ENCODE measurements around the gene LAMA2.

The LAMA2 gene

GRCh38 chr6:129492260-129492659 is 609.3 kb downstream of the LAMA2 start:
- DNase-seq (ENCODE audit: low read depth) = no peak

DNA sequence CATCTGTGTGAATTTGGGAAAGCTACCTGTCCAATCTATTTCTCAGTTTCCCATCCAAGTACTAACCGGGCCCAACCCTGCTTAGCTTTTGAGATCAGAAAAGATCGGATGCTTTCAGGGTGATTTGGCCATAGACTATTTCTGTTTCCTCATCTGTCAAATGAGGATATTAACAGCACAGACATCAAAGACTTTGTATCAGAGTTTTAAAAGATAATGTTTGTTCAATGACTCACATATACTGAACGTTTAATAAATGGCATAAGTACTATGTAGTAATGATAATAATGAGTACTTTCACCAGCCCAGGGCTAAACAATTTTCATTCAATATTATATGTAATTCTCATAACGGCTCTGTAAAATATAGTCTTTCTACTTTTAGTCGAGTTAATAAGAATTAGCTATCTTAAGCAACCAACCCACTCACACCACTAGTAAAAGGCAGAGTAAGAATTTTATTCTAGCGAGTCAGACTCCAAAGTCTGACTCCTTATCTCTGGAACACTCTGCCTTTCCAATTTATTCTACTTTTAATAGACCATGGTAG is 610.5 kb downstream of the LAMA2 start:
- no peak for DNase-seq (ENCODE audit: low read depth)

DNA sequence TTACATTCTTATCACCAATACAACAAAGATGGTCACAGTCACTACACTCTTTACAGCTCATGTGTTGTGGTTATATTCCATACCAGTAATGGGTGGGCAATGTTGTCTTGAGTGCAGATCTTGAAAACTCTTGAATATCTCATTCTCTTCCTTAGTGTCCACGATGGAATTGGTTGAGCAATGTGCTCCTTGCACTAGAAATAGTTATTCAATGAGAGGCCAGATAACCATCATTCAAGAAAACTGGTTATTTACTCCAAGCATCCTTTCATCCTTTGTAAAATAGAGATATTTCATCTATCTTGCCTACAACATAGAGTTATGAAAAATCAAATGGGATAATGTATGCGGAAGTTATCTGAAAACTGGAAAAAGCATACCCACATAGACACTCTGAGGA is 611.2 kb downstream of the LAMA2 start:
- DNase-seq (ENCODE audit: low read depth) = no peak

- DNase-seq (ENCODE audit: low read depth) = no peak
Measured at GRCh38 chr6:129494586-129494985, 611.6 kb downstream of the LAMA2 start.

- DNase-seq (ENCODE audit: low read depth) = no peak
Measured at GRCh38 chr6:129495652-129496051, 612.7 kb downstream of the LAMA2 start.

DNA sequence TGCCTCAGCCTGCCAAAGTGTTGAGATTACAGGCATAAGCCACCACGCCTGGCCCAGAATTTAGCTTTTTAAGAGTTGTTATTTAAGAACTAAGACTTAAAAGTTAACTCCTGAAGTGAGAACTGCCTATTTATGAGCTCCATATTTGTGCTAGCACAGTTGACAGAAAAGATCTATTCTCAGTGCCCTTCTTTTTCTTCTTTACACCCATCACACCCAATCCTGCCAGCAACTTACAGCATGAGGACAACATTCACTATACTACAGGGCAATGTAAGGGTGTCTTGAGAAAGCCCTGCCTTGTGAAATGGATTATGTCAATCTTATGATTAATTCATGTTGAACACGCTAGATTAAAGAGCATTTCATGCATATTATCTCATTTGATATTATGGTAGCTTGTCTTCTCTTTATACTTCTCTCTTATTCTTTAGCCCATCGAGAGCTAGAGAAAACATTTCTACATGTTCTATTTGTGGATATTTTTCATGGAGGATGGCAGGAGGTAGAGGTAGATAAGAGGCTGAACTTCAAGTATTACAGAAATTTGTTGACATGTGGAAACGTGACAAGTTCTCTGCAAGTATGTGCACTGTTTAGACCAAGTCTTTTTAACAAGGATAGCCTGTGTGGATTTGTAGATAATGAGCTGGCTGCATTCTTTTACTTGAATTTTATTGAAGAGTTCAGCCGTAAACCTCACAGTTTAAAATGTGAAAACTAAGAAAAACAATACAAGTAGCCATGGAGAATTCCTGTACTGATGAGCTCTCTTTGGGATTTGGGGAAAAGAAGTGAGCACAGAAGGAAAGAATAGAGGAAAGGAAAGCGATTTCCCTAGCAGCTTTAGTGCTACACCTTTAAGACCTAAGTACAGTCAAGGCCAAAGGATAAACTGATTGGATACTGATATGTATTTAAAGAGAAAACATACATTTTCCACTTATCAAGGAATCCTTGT is 614.8 kb downstream of the LAMA2 start:
- no peak for DNase-seq (ENCODE audit: low read depth)

- DNase-seq (ENCODE audit: low read depth) = no peak
Measured at GRCh38 chr6:129498541-129498940, 615.6 kb downstream of the LAMA2 start.

- no peak for DNase-seq (ENCODE audit: low read depth)
Measured at GRCh38 chr6:129498950-129499842, 616.3 kb downstream of the LAMA2 start.

DNA sequence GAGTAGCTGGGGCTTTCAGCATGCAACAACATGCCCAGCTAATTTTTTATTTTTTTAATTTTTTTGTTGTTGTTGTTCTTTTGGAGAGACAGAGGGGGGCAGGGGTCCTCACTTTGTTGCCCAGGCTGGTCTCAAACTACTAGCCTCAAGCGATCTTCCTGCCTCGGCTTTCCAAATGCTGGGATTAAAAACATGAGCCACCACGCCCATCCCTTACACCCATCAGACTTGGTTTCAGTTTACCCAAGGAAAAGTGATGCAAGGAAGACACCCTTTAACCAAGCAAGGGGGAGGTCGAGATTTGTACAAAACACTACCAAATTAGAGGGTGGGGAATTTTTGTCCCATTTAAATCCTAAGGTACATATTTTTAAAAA is 616.9 kb downstream of the LAMA2 start:
- DNase-seq (ENCODE audit: low read depth) = no peak

- DNase-seq (ENCODE audit: low read depth) = no peak
Measured at GRCh38 chr6:129500958-129501739, 618.2 kb downstream of the LAMA2 start.

- no peak for DNase-seq (ENCODE audit: low read depth)
Measured at GRCh38 chr6:129501740-129502660, 619.1 kb downstream of the LAMA2 start.

- DNase-seq (ENCODE audit: low read depth) = no peak
Measured at GRCh38 chr6:129504456-129504855, 621.5 kb downstream of the LAMA2 start.

- DNase-seq (ENCODE audit: low read depth) = no peak
Measured at GRCh38 chr6:129507059-129507807, 624.3 kb downstream of the LAMA2 start.

DNA sequence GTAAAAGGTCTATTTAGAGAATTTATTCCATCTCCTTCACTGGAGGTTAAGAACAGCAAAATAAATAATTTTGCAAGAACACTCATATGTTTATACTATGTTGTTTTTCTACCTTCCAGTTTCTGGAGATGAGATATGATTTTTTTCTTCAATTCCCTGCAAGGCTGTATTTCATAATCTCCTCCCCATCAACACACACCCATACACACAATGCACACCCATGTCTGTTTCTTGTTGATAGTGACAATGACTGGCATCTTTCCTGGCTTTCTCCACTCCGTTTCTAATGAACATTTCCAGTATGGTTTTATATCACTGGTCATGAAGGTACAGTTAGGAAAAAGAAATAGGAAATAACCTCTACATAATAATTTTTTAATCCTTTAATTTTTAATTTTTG is 624.9 kb downstream of the LAMA2 start:
- DNase-seq (ENCODE audit: low read depth) = no peak

GRCh38 chr6:129508477-129509145 is 625.7 kb downstream of the LAMA2 start:
- no peak for DNase-seq (ENCODE audit: low read depth)

- no peak for DNase-seq (ENCODE audit: low read depth)
Measured at GRCh38 chr6:129510950-129511349, 628.0 kb downstream of the LAMA2 start.

DNA sequence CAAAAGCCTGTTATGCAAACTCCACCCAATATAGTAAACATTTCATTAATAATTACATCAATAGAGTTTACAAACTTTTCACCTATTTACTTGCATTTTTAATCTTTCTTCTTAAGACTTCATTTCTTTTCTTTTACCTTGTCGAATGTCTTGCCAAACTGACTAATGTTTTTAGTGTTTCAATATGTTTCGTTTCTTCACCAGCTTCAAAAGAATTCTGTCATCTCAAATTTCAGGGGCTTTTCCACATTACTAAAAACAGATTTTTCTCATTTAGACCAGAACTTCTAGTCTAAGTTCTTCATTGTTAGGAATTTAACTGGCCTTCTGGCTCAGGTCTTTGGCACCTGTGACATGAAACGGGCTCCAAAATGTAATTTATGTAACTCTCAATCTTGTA is 630.5 kb downstream of the LAMA2 start:
- DNase-seq (ENCODE audit: low read depth) = no peak

- no peak for DNase-seq (ENCODE audit: low read depth)
Measured at GRCh38 chr6:129515004-129515403, 632.1 kb downstream of the LAMA2 start.

DNA sequence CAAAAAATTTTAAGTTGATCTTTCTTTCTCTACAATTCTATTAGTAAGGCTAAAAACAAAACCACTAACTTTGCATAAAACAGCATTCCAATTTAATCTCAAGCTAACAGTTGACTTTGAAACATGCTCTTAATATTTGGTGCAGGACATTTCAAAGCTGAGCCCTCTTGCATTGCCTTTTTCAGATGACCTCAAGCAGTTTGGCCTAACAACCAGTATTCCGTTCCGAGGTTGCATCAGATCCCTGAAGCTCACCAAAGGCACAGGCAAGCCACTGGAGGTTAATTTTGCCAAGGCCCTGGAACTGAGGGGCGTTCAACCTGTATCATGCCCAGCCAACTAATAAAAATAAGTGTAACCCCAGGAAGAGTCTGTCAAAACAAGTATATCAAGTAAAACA is 633.1 kb downstream of the LAMA2 start:
- DNase-seq (ENCODE audit: low read depth) = no peak
